SJCRH30 (cell line): ENCODE results near the gene BBS9. TPM values are rescaled to one million over a fixed set of nuclear protein-coding genes. Genes with fewer than 3 reads are reported as not detected.
"Not testable (repeated sequence)": the region's sequence is repeated elsewhere in the genome, so short reads cannot be mapped to it uniquely, and the experiment has no call there.

Experiments used
- DNase-seq, 2 experiments: peaks; one replicate each; pipeline ENCODE4 v3.0.0-alpha.2; 2015 to 2020
- H3K27ac ChIP-seq: fragments of 250-450 bp; sonication (Bioruptor Pico); 2 replicates; pipeline ENCODE4 v1.5.1; 2020; ENCODE audit warnings: mild to moderate bottlenecking, moderate library complexity
- H3K27me3 ChIP-seq: fragments of 250-450 bp; sonication (Bioruptor Pico); 2 replicates; pipeline ENCODE4 v1.5.1; 2020; ENCODE audit warnings: mild to moderate bottlenecking, moderate library complexity
- H3K36me3 ChIP-seq: fragments of 250-450 bp; sonication (Bioruptor Pico); 2 replicates; pipeline ENCODE4 v1.5.1; 2020; ENCODE audit warnings: mild to moderate bottlenecking, moderate library complexity
- H3K4me1 ChIP-seq: fragments of 250-450 bp; sonication (Bioruptor Pico); 2 replicates; pipeline ENCODE4 v1.5.1; 2020; ENCODE audit warnings: mild to moderate bottlenecking, moderate library complexity
- H3K4me3 ChIP-seq: fragments of 250-450 bp; sonication (Bioruptor Pico); 2 replicates; pipeline ENCODE4 v1.5.1; 2020; ENCODE audit warnings: mild to moderate bottlenecking, moderate library complexity
- H3K9me3 ChIP-seq: fragments of 250-450 bp; sonication (Bioruptor Pico); replicated peaks from 2 replicates; pipeline ENCODE4 v1.5.1; 2020; ENCODE audit warnings: mild to moderate bottlenecking, moderate library complexity
- total RNA-seq: library from RNA; depleted of rRNA; stranded (reverse); fragments of >200 nt; shearing (Covaris generic); gene quantifications from 2 replicates; pipeline ENCODE4 v1.2.3, GENCODE V29; 2014

Gene BBS9
- total RNA-seq, 1 experiment from 2014 or later, result 9.3 TPM

DNA sequence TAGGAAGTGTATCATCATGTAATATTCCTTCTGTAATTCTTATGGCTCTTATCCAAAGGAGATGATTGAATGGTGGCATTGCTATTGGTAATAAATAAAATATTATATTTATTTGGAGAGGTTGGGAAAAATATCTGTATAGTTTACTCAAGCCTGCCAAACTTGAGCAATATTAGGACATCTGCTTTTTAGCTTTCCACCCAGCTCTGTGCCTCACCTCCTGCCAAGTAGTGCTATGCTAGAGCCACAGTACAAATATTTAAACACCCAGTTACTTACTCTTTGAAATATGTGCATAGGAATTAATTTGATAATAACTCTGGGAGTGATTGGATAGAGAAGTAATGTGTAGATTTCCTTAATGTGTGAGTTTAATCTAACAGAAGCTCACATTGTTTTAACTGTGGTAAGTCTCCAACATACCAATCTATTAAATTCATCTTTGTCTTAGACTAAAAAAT, 129.2 kb downstream of the BBS9 start:
- H3K4me3 ChIP-seq, result no peak overlapping the region
- H3K27me3 ChIP-seq, result no peaks in the 10 kb centered on the region; the same call in 1 of the 2 replicates
- no peak overlapping the region for H3K27ac ChIP-seq
- DNase-seq, result no peak
- H3K36me3 ChIP-seq, result no peaks in the 10 kb centered on the region
- no peaks in the 10 kb centered on the region for H3K9me3 ChIP-seq
- no peaks in the 10 kb centered on the region for H3K4me1 ChIP-seq

DNA sequence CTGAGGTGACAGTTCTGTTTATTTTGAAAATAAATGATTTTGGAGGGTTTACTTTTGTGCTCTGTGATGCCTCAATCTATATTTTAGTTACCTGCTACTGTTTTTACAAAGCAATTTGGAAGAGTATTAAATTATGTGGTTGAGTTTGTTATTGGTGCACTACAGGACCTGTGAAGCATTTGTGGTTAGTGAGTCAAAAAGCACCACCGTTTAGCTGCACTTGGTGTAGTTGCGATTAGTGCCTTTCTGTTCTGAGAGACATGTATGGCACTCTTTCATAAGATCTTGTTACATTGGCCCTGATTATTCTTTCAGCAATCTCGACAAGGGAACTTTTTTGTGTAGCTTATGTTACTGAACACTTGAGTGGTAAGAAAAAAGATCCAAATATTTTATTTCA, 132.2 kb downstream of the BBS9 start:
- Histone ChIP-seq H3K4me1 (no peaks in the 10 kb centered on the region), H3K27me3 (no peaks in the 10 kb centered on the region; the same call in 1 of the 2 replicates), H3K9me3 (no peaks in the 10 kb centered on the region), H3K27ac (no peak overlapping the region), H3K36me3 (no peaks in the 10 kb centered on the region), H3K4me3 (no peak overlapping the region)
- DNase-seq, result no peak

DNA sequence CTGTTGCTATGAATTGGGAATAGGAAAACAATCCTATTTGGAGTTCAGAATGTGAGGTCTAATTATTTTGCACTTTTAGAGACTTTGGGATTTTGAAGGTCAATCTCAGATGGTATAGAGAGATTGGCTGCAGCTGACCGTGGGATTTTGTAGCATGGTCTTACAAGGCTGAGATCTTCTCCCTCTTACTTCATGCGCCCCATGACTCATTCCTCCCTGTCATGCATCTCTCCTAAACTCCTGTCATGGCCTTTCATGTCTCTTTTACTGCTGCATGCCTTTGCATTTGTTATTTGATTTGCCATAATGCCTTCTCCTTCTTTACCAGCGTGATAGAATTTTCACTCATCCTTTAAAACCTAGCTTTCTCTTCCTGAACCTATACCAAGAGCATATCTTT, 133.1 kb downstream of the BBS9 start:
- Histone ChIP-seq H3K9me3 (no peaks in the 10 kb centered on the region), H3K4me3 (no peak overlapping the region), H3K4me1 (no peaks in the 10 kb centered on the region), H3K27me3 (no peaks in the 10 kb centered on the region; the same call in 1 of the 2 replicates), H3K27ac (no peak overlapping the region), H3K36me3 (no peaks in the 10 kb centered on the region)
- no peak for DNase-seq

DNA sequence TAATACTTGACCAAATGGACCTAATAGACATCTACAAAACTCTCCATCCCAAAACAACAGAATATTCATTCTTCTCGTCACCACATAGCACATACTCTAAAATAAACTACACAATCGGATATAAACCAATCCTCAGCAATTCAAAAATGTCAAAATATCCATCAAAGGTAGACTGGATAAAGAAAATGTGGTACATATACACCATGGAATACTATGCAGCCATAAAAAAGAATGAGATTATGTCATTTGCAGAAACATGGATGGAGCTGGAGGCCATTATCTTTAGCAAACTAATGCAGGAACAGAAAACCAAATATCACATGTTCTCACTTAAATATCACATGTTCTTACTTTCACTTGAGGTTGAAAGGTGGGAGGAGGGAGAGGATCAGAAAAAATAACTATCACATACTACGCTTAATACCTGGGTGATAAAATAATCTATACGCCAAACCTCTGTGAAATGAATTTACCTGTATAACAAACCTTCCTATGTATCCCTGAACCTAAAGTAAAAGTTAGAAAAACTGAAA, 142.5 kb downstream of the BBS9 start:
- H3K4me3 ChIP-seq, DNase-seq, H3K36me3 ChIP-seq, H3K4me1 ChIP-seq, H3K27me3 ChIP-seq, H3K9me3 ChIP-seq, H3K27ac ChIP-seq: not testable (repeated sequence)

DNA sequence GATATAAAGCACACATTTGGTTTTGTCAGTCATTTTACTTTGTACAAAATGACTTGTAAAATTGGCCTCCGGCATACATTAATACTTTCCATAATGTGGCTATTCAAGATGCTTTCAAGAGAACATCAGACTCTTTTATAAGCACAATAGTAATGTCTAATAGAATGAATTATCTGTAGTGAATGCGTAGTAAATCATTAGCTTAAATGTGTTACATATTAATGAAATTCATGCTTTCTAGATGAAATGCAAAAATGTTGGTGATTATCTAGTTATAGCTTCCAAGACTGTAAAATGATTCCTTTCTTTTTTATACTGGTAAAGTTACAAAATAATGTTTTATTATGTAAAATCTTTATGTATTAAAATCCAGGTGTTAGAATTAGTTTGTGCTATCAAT, 144.0 kb downstream of the BBS9 start:
- Histone ChIP-seq H3K9me3 (peaks cover 4% of the 10 kb centered on the region; the same call in 1 of the 2 replicates), H3K4me3 (no peak overlapping the region), H3K4me1 (no peaks in the 10 kb centered on the region), H3K27ac (no peak overlapping the region), H3K36me3 (no peaks in the 10 kb centered on the region), H3K27me3 (no peaks in the 10 kb centered on the region)
- DNase-seq, result no peak

DNA sequence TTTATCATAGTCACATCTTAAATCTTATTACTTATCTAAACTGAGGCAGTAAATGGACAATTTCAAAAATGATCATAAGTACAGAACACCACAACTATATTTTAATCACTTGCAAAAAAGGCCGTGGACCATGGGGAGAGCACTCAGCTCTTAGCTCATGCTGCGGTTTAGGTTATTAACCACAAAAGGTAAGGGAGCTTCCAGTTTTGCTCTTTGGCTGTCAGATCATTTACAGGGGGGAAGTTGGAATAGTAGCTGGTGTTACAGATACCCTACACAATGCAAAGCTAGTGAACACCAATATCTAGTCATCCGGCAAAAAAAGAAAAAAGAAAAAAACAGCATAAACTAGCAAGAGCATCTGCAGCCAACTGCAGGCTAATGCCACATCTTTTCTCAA, 147.0 kb downstream of the BBS9 start:
- H3K4me1 ChIP-seq, result no peaks in the 10 kb centered on the region
- no peaks in the 10 kb centered on the region for H3K36me3 ChIP-seq
- no peak for DNase-seq
- H3K27me3 ChIP-seq, result no peaks in the 10 kb centered on the region
- H3K9me3 ChIP-seq, result no peaks in the 10 kb centered on the region; the same call in 1 of the 2 replicates
- no peak overlapping the region for H3K27ac ChIP-seq
- no peak overlapping the region for H3K4me3 ChIP-seq

DNA sequence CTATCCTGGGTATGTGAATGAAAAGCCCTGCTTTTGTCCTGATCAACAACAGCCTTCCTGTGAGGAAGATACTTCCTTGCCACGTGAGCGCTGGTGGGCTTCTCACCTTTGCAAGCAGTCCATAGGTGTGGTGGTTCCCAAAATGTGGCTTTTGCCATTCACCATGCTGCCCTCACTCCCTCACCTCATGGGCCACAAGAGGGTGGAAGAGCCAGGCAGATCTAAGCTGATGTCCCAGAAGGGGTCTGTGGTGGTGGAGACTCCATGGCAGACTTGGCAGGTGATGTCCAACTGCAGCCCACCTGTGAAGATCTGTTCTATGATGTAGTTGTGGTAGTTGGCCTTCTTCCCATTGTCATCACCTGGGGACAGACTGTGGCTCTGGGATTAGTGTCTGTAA, 147.4 kb downstream of the BBS9 start:
- Histone ChIP-seq H3K36me3 (no peaks in the 10 kb centered on the region), H3K4me1 (no peaks in the 10 kb centered on the region), H3K4me3 (no peak overlapping the region), H3K9me3 (no peaks in the 10 kb centered on the region), H3K27me3 (no peaks in the 10 kb centered on the region), H3K27ac (no peak overlapping the region)
- DNase-seq, result no peak

DNA sequence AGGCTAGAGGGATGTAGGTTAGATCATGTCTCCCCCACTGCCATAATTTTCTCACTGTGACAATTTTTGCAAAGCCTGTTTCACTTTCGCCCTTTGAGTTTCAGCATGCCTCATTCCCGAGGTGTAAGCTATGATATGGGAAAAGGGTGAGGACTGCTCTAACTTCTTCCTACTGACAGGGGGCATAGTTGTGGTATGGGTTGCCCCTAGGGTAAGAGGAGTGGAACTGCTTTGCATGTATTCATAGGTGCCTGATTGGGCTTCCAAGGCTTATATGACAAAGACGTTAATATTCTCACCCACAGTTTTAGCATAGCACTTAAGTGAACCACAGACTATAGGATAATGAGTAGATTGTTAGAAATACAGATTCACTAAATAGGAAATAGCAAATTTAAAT, 148.7 kb downstream of the BBS9 start:
- no peak overlapping the region for H3K27ac ChIP-seq
- H3K27me3 ChIP-seq, result no peaks in the 10 kb centered on the region
- no peaks in the 10 kb centered on the region for H3K4me1 ChIP-seq
- H3K36me3 ChIP-seq, result no peaks in the 10 kb centered on the region
- H3K4me3 ChIP-seq, result no peak overlapping the region
- DNase-seq, result no peak
- no peaks in the 10 kb centered on the region for H3K9me3 ChIP-seq

DNA sequence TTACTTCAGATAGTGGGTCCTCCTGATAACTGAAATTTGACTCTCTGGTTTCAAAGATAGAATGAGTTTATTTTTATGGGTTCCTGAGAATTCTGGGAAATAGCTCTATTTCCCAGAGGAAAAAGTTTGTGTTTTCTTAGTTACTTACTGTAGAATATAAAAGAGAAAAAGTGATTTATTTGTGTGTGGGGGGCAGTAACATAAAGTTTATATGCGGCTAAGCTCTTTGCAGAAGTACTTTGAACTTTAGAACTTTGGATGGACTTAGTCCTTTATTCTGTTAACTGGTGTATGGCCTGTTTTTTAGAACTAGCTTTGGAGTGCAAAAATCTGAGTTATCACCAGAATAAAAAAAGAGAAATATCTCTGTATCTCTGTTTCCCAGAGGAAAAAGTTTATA, 157.1 kb downstream of the BBS9 start:
- no peaks in the 10 kb centered on the region for H3K36me3 ChIP-seq
- no peak overlapping the region for H3K27ac ChIP-seq
- H3K9me3 ChIP-seq, result no peaks in the 10 kb centered on the region
- no peak overlapping the region for H3K4me3 ChIP-seq
- H3K4me1 ChIP-seq, result no peaks in the 10 kb centered on the region
- DNase-seq, result no peak
- H3K27me3 ChIP-seq, result no peaks in the 10 kb centered on the region

DNA sequence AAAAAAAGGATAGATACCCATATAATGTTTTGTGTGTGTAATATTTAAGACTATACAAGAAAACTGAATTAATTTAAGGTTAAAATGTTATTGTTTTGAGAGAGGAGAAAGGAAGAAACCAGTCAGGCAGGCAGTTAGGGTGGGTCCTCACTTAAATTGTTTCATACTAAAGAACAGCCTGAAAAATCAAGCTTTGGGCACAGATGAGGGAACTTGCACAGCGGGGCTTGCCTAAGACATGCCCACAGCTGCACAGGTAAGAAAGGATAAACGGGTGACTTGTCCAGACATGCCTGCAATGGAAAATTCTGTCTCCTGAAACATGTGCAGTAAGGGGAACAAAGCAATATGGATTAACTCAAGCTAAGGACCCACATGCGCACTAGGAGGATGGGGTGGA, 158.4 kb downstream of the BBS9 start:
- H3K27ac ChIP-seq, result no peak overlapping the region
- DNase-seq, result no peak

DNA sequence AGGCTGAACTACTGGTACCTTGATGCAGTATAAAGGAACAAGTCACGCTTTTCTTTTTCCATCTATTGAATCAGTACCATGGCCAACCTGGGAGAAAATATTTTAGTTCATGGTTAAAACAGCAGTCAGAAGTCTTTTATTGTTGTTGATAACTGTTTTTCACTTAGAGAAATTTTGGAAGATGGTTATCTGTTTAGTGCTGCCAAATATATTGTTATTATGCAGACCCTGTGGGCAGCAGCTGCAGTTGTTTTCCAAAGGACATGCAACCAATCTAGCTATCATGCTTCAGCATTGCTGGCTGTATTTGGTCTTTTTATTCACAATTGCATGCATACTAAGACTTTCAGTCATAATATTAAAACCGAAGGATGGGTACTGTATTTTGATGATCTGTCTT, 169.5 kb downstream of the BBS9 start:
- no peak overlapping the region for H3K4me3 ChIP-seq
- H3K9me3 ChIP-seq, result no peaks in the 10 kb centered on the region
- no peak for DNase-seq
- H3K27ac ChIP-seq, result no peak overlapping the region
- no peaks in the 10 kb centered on the region for H3K27me3 ChIP-seq
- no peaks in the 10 kb centered on the region for H3K36me3 ChIP-seq
- no peaks in the 10 kb centered on the region for H3K4me1 ChIP-seq

More for the DNA sequence above, 158.4 kb downstream of the BBS9 start:
- H3K36me3 ChIP-seq, result no peaks in the 10 kb centered on the region
- H3K9me3 ChIP-seq, result no peaks in the 10 kb centered on the region
- no peak overlapping the region for H3K4me3 ChIP-seq
- no peaks in the 10 kb centered on the region for H3K4me1 ChIP-seq
- no peaks in the 10 kb centered on the region for H3K27me3 ChIP-seq

DNA sequence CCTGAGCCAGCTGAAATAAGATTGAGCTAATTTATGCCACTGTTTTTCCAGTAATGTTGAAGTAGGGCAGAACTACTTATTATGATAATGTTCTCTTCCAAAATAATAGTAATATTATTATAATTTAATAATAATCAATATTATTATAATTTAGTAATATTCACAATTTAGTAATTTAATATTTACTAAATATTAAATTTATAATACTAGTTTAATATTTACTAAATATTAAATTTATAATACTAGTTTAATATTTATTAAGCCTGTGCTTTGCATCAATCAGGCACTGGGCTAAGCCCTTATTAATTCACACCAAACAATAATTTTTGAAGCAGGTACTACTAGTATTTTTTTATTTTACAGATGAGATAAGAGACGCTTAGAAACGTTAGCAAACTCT, 170.1 kb downstream of the BBS9 start:
- H3K9me3 ChIP-seq, result no peaks in the 10 kb centered on the region
- H3K27ac ChIP-seq, result no peak overlapping the region
- no peak overlapping the region for H3K4me3 ChIP-seq
- H3K27me3 ChIP-seq, result no peaks in the 10 kb centered on the region
- H3K36me3 ChIP-seq, result no peaks in the 10 kb centered on the region
- DNase-seq, result no peak
- H3K4me1 ChIP-seq, result no peaks in the 10 kb centered on the region

DNA sequence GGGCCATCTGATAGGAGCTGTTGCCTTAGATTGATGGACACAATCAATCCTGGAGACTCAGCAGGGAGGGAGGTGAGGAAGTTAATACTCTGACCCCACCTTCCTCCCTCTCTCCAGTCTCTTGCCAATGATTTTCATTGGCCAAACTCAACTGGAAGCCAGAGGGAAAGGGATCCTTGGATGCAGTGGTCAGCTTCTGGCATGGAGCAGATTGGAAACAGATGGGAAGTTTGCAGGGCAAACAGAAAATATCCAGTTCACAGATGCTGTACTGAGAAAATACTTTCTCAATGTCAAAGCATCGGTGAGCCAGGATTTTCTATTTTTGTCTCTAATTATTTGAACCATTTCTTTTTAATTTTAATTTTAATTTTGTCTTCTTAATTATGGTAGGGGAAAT, 170.8 kb downstream of the BBS9 start:
- Histone ChIP-seq H3K4me3 (no peak overlapping the region), H3K27ac (no peak overlapping the region), H3K36me3 (no peaks in the 10 kb centered on the region), H3K4me1 (no peaks in the 10 kb centered on the region), H3K9me3 (no peaks in the 10 kb centered on the region), H3K27me3 (no peaks in the 10 kb centered on the region)
- no peak for DNase-seq

DNA sequence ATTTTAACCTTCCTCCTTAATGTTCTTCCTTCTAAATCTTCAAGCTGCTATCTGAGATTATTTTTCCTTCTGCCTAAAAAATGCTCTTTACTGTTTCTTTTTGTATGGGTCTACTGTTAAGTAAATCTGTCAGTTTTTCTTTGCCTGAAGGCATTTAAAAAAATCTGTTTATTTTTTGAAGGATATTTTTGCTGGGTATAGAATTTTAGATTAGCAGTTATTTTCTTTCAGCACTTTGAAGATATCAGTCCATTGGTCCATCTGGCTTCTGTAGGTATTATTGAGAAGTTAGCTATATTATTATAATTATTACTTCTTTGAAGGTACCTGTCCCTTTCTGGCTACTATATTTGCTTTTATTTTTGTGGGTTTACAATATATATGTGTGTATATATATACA, 171.4 kb downstream of the BBS9 start:
- no peak for DNase-seq
- Histone ChIP-seq H3K9me3 (no peaks in the 10 kb centered on the region), H3K4me1 (no peaks in the 10 kb centered on the region), H3K27me3 (no peaks in the 10 kb centered on the region), H3K36me3 (no peaks in the 10 kb centered on the region), H3K27ac (no peak overlapping the region), H3K4me3 (no peak overlapping the region)

DNA sequence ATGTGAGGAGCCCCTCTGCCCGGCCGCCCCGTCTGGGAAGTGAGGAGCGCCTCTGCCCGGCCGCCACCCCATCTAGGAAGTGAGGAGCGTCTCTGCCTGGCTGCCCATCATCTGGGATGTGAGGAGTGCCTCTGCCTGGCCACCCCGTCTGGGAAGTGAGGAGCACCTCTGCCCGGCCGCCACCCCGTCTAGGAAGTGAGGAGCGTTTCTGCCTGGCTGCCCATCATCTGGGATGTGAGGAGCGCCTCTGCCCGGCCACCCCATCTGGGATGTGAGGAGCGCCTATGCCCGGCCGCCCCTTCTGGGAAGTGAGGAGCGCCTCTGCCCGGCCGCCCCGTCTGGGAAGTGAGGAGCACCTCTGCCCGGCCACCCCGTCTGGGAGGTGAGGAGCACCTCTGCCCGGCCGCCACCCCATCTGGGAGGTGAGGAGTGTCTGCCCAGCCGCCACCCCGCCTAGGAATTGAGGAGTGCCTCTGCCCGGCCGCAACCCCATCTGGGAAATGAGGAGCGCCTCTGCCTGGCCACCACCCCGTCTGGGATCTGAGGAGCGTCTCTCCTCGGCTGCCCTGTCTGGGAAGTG, 174.7 kb downstream of the BBS9 start:
- H3K36me3 ChIP-seq, H3K9me3 ChIP-seq, H3K4me1 ChIP-seq, DNase-seq, H3K27ac ChIP-seq, H3K4me3 ChIP-seq, H3K27me3 ChIP-seq: not testable (repeated sequence)

DNA sequence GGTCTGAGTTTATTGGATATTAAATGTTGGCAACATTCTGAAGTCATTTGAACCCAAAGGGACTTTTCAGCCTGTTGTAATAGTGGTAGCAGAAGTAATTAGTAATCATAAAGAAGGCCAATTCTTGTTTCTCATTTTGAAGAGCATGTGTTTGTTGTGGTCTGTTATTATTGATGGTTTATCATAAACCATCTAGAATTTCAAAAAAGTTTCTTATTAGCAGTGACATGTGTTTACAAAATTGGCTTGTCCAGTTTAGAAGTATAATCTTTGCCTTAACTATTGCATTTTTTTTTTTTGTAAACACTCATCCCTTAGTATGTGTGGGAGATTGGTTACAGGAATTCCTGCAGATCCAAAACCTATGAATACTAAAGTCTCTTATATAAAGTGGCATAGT, 177.8 kb downstream of the BBS9 start:
- Histone ChIP-seq H3K36me3 (no peaks in the 10 kb centered on the region), H3K27me3 (no peaks in the 10 kb centered on the region), H3K4me3 (no peak overlapping the region), H3K9me3 (no peaks in the 10 kb centered on the region), H3K27ac (no peak overlapping the region), H3K4me1 (no peaks in the 10 kb centered on the region)
- no peak for DNase-seq
